Right lobe of liver (tissue), 4 donors: ENCODE data around the gene KHDRBS2.

Experiments
- POLR2A ChIP-seq: fragments of 450-650 bp; IDR thresholded peaks from one replicate; pipeline ENCODE4 v1.6.1; 2017; ENCODE audit warnings: antibody characterized with exemption, mild to moderate bottlenecking
- TF ChIP-seq, protein P1 (sequence below), 4 donors: fragments of 200-600 bp in 3 of 4; fragments of 450-650 bp in 1 of 4; IDR thresholded peaks; one replicate each; pipeline versions ENCODE4 v1.5.1 to v1.8.0; 2016 to 2022; ENCODE audit warnings: antibody characterized with exemption in 4 of 4, mild to moderate bottlenecking in 2 of 4
- donor health status: DM: no; HTN: no; CAD: no.
- donor health status: DM: no; HTN: no; CAD: no.
- donor health status: DM: no; HTN: yes; CAD: no.

DNA sequence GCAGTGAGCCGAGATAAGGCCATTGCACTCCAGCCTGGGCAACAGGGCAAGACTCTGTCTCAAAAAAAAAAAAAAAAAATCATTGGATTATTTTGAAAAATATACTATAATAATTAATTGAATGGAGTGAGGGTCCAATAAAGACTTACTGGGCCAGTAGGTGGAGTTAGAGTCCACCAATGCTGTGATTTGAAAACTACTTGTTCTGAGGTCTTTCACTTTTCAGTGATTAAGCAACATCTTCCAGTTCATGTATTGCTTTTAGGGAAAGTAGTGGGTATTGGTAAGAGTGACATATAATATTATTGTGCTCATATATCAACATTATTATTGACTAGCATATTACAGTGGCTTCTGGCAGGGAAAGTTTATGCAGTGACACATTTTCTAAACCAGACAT, 530.3 kb downstream of the KHDRBS2 start:
- TF ChIP-seq, protein P1, sequence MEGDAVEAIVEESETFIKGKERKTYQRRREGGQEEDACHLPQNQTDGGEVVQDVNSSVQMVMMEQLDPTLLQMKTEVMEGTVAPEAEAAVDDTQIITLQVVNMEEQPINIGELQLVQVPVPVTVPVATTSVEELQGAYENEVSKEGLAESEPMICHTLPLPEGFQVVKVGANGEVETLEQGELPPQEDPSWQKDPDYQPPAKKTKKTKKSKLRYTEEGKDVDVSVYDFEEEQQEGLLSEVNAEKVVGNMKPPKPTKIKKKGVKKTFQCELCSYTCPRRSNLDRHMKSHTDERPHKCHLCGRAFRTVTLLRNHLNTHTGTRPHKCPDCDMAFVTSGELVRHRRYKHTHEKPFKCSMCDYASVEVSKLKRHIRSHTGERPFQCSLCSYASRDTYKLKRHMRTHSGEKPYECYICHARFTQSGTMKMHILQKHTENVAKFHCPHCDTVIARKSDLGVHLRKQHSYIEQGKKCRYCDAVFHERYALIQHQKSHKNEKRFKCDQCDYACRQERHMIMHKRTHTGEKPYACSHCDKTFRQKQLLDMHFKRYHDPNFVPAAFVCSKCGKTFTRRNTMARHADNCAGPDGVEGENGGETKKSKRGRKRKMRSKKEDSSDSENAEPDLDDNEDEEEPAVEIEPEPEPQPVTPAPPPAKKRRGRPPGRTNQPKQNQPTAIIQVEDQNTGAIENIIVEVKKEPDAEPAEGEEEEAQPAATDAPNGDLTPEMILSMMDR (IDR thresholded peaks at IDR 0.05) = no peak
- no peak for TF ChIP-seq POLR2A
